NOMO-1 (cell line): ENCODE data around the gene LCN6.
"Not testable (repeated sequence)": the region's sequence is repeated elsewhere in the genome, so short reads cannot be mapped to it uniquely, and the experiment has no call there.

ENCODE experiments used
- DNase-seq, 2 experiments: peaks; one replicate each; lab custom pipeline; 2025; ENCODE audit not compliant: unreplicated experiment in 2 of 2; lab: John Stamatoyannopoulos, UW

The LCN6 gene

GRCh38 chr9:136712690-136713544, 35.4 kb downstream of the LCN6 start:
- no peak for DNase-seq

- DNase-seq: no peak
Observed at GRCh38 chr9:136711751-136712689, 36.3 kb downstream of the LCN6 start, which contains the start of gene DIPK1B. Gene DIPK1B (plus strand): TSS chr9:136712572. CDS start chr9:136712666, 94 bp downstream.

- DNase-seq: not testable (repeated sequence)
Observed at GRCh38 chr9:136711219-136711648, 37.1 kb downstream of the LCN6 start.

GRCh38 chr9:136710543-136710942, 37.8 kb downstream of the LCN6 start:
- no peak for DNase-seq

GRCh38 chr9:136709454-136710109, 38.7 kb downstream of the LCN6 start:
- DNase-seq: no peak

GRCh38 chr9:136707849-136708517, 40.3 kb downstream of the LCN6 start:
- DNase-seq: no peak

- DNase-seq: no peak
Observed at GRCh38 chr9:136707011-136707410, 41.3 kb downstream of the LCN6 start.

- peak; percentile 65 to 72 for DNase-seq
Observed at GRCh38 chr9:136705564-136705963, 42.8 kb downstream of the LCN6 start.

GRCh38 chr9:136704741-136705140, 43.6 kb downstream of the LCN6 start:
- DNase-seq: not testable (repeated sequence)

- DNase-seq: peak; percentile 88 to 89
Observed at GRCh38 chr9:136703276-136703860, 45.0 kb downstream of the LCN6 start.

GRCh38 chr9:136701668-136702053, 46.7 kb downstream of the LCN6 start:
- DNase-seq: no peak

- DNase-seq: peak in 1 of 2 experiments; percentile 41
Observed at GRCh38 chr9:136700959-136701667, 47.2 kb downstream of the LCN6 start.

GRCh38 chr9:136700304-136700703, 48.0 kb downstream of the LCN6 start:
- DNase-seq: no peak

GRCh38 chr9:136698635-136699246, 49.6 kb downstream of the LCN6 start:
- no peak for DNase-seq

- peak; percentile 74 to 95 for DNase-seq
Observed at GRCh38 chr9:136697821-136698526, 50.4 kb downstream of the LCN6 start.

GRCh38 chr9:136697146-136697820, 51.0 kb downstream of the LCN6 start:
- DNase-seq: peak in 1 of 2 experiments; percentile 47

GRCh38 chr9:136696502-136696901, 51.8 kb downstream of the LCN6 start:
- no peak for DNase-seq

- no peak for DNase-seq
Observed at GRCh38 chr9:136695955-136696354, 52.4 kb downstream of the LCN6 start.
